Activated CD8-positive, alpha-beta T cell treated with anti-CD3 and anti-CD28 coated beads for 36 hours (primary cell): ENCODE results near the gene CDH23. TPM values are rescaled to one million over a fixed set of nuclear protein-coding genes. Genes with fewer than 3 reads are reported as not detected.

Experiments
- ATAC-seq: fragments of 200-7000 bp; cut with Tn5 transposase; one replicate; pipeline ENCODE4 v1.10.0; 2021; ENCODE audit warnings: mild to moderate bottlenecking, moderate library complexity
- CTCF ChIA-PET: fragments of 350-600 bp; sonication (Branson Sonifier 250); formaldehyde crosslinking; loops from one replicate; lab custom pipeline; 2021; ENCODE audit warnings: antibody characterized with exemption; lab: Charles Lee
- POLR2A ChIA-PET: fragments of 350-600 bp; sonication (Branson Sonifier 250); formaldehyde crosslinking; loops from one replicate; lab custom pipeline; 2021; ENCODE audit warnings: antibody characterized with exemption; lab: Charles Lee
- DNase-seq: peaks from one replicate; pipeline ENCODE4 v3.0.0-alpha.2; 2020
- H3K27ac Mint-ChIP-seq: one replicate; pipeline ENCODE4 v1.8.0; 2021; ENCODE audit warnings: mild to moderate bottlenecking, mixed read lengths
- H3K27me3 Mint-ChIP-seq: one replicate; pipeline ENCODE4 v1.8.0; 2021; ENCODE audit warnings: mixed read lengths
- H3K36me3 Mint-ChIP-seq: one replicate; pipeline ENCODE4 v1.8.0; 2021; ENCODE audit warnings: low read depth, mixed read lengths
- H3K4me1 Mint-ChIP-seq: one replicate; pipeline ENCODE4 v1.8.0; 2021; ENCODE audit warnings: low read depth, mixed read lengths
- H3K4me3 Mint-ChIP-seq: one replicate; pipeline ENCODE4 v1.8.0; 2021; ENCODE audit warnings: mild to moderate bottlenecking, moderate library complexity, mixed read lengths
- H3K9me3 Mint-ChIP-seq: one replicate; pipeline ENCODE4 v1.8.0; 2021; ENCODE audit warnings: mixed read lengths
- intact Hi-C: fragments of 100-400 bp; cut with micrococcal nuclease; formaldehyde crosslinking; loops from one replicate; pipeline ENCODE4 v1.10.0; 2022
- total RNA-seq, 2 experiments: library from RNA; stranded (reverse); gene quantifications; one replicate each; pipeline ENCODE4 v1.2.3, GENCODE V29; 2021
- TF ChIP-seq, protein P1 (sequence below): fragments of 200-600 bp; IDR thresholded peaks from one replicate; pipeline ENCODE4 v1.8.0; 2022; ENCODE audit warnings: antibody characterized with exemption, mild to moderate bottlenecking

Gene CDH23
- total RNA-seq, 2 experiments from 2014 or later, result 2.4 to 2.7 TPM

DNA sequence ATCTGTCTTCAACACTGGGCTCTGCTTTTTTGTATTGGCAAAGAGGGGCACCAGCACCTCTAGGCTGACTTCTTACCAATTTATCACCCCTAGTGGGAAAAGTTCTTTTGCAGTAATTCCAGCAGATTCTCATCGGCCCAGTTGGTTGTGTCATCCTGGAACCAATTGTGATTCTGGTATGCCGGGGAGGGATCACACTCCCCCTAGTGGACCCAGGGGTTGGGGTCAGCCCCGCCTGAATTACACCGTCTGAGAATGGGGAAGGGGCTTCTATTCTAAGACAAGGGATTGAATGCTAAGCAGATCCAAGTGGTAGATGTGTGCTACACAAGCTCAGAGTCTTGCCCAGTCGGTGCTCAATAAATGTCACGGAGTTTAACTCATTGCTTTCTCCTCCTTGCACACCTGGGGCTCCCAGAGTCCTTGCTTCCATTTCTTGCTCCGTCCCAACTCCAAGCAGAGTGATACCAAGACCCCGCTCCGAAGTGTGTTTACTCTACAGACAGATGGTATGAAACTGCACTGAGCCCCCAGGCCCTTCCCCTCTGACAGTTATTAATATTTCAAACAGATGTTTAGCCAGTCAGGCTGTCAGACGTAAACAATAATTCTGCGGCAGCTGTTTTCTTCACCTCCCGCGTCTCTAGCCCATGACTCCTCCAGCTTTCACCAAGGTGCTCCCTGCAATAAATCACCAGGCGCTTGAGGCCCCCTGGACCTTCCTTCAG lies 251.0 kb downstream of the CDH23 start:
- no peaks in the 10 kb centered on the region for H3K4me1 Mint-ChIP-seq
- POLR2A ChIA-PET, result no interaction called here
- H3K36me3 Mint-ChIP-seq, result no peaks in the 10 kb centered on the region
- H3K27ac Mint-ChIP-seq, result no peak overlapping the region
- TF ChIP-seq, protein P1, sequence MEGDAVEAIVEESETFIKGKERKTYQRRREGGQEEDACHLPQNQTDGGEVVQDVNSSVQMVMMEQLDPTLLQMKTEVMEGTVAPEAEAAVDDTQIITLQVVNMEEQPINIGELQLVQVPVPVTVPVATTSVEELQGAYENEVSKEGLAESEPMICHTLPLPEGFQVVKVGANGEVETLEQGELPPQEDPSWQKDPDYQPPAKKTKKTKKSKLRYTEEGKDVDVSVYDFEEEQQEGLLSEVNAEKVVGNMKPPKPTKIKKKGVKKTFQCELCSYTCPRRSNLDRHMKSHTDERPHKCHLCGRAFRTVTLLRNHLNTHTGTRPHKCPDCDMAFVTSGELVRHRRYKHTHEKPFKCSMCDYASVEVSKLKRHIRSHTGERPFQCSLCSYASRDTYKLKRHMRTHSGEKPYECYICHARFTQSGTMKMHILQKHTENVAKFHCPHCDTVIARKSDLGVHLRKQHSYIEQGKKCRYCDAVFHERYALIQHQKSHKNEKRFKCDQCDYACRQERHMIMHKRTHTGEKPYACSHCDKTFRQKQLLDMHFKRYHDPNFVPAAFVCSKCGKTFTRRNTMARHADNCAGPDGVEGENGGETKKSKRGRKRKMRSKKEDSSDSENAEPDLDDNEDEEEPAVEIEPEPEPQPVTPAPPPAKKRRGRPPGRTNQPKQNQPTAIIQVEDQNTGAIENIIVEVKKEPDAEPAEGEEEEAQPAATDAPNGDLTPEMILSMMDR, result peak; percentile 33
- no peak overlapping the region for H3K4me3 Mint-ChIP-seq
- CTCF ChIA-PET, result interaction anchor here (1.2 kb wide), 1 partner anchor 9 kb away, joined by 3 read pairs; no protein-coding TSS in a partner anchor
- ATAC-seq (no peak), DNase-seq (no peak)
- intact Hi-C loops, result no loop called here
- H3K9me3 Mint-ChIP-seq, result no peaks in the 10 kb centered on the region
- H3K27me3 Mint-ChIP-seq, result no peaks in the 10 kb centered on the region

DNA sequence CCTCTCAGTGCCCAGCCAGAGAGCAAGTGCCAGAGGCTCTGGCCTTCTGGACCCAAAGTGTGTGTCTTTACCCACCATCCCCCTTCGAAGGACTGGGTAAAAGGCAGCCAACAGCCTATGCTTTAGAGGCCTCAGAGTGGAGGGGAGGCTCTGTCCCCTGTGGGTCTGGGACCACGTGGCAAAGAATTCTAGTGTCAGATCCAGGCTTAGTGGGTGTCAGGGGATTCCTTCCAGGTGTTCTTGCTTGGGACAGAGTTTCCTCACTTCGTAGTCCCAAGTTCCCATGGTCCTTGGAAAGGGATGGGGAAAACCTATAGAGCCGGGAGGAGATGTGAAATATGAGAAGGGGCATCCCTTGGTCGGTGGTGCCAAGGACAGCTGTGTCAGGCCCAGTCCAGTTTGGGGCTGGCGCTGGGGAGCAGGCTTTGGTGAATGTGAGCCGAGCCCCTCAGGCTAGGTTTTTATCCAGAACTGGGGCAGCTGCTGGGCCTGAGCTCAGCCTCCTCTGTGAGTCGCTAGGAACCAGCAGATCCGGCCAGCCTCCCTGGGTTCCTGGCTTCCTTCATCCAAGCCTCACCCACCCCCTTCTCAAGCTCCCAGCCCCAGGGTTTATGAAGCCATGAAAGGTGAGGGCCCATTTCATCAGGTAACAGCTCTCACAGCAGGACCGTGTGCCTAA lies 251.7 kb downstream of the CDH23 start:
- TF ChIP-seq, protein P1, result no peak
- Mint-ChIP-seq H3K4me1 (no peaks in the 10 kb centered on the region), H3K9me3 (no peaks in the 10 kb centered on the region), H3K27ac (no peak overlapping the region), H3K27me3 (no peaks in the 10 kb centered on the region), H3K4me3 (no peak overlapping the region), H3K36me3 (no peaks in the 10 kb centered on the region)
- intact Hi-C loops, result no loop called here
- no peak for DNase-seq
- ATAC-seq, result no peak
- ChIA-PET POLR2A (no interaction called here), CTCF (interaction anchor here (1.0 to 1.2 kb wide), 2 partner anchors 9 to 31 kb away, joined by 3 read pairs; no protein-coding TSS in a partner anchor)

DNA sequence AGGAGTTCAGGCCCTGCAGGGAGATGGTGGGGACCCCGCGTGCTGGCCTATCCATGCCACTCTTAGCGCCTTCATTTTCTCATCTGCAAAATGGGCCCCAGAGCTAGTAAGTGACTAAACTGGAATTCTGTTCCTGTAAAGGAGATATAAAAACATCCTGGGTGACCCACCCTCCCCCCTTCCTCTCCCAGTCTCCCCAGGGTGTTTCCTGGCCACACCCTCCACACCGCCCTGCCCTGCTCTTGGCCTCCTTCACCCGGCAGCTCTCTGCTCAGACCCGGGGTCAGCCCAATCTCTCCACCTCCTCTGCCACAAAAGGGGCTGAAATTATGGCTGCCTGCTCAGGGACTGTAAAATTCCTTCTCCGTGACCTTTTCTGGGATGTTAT lies 252.2 kb downstream of the CDH23 start:
- POLR2A ChIA-PET, result no interaction called here
- CTCF ChIA-PET, result interaction anchor here (1.0 kb wide), 1 partner anchor 30 kb away, joined by 3 read pairs; no protein-coding TSS in a partner anchor
- no peak overlapping the region for H3K27ac Mint-ChIP-seq
- TF ChIP-seq, protein P1, result no peak
- ATAC-seq (no peak), DNase-seq (no peak)
- H3K36me3 Mint-ChIP-seq, result no peaks in the 10 kb centered on the region
- intact Hi-C loops, result no loop called here
- H3K4me3 Mint-ChIP-seq, result no peak overlapping the region
- no peaks in the 10 kb centered on the region for H3K27me3 Mint-ChIP-seq
- no peaks in the 10 kb centered on the region for H3K9me3 Mint-ChIP-seq
- no peaks in the 10 kb centered on the region for H3K4me1 Mint-ChIP-seq

DNA sequence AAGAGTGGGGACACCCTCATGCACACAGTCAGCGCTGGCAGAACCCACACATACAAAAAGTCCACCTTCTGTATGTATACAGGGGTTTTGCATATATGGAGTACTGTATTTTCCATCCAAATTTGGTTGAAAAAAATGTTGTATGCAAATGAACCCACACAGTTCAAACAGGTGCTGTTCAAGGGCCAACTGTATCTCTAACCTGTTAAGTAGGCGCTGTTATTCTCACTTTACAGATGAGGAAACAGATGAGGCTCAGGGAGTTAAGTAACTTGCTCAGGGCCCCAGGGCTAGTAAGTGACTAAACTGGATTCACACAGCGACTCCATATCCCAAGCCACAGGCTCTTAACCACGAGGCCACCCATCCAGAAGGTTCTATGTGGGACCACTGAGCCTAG lies 252.9 kb downstream of the CDH23 start:
- CTCF ChIA-PET, result interaction anchor here (1.0 kb wide), 1 partner anchor 30 kb away, joined by 3 read pairs; no protein-coding TSS in a partner anchor

More for the DNA sequence above, 252.9 kb downstream of the CDH23 start:
- no peak for ATAC-seq
- Mint-ChIP-seq H3K4me3 (no peak overlapping the region), H3K27me3 (no peaks in the 10 kb centered on the region), H3K27ac (no peak overlapping the region), H3K36me3 (no peaks in the 10 kb centered on the region), H3K9me3 (no peaks in the 10 kb centered on the region), H3K4me1 (no peaks in the 10 kb centered on the region)
- DNase-seq, result no peak
- intact Hi-C loops, result no loop called here
- TF ChIP-seq, protein P1, result no peak
- POLR2A ChIA-PET, result no interaction called here
